ENCODE measurements around the gene CTDSPL.

Gene CTDSPL

DNA sequence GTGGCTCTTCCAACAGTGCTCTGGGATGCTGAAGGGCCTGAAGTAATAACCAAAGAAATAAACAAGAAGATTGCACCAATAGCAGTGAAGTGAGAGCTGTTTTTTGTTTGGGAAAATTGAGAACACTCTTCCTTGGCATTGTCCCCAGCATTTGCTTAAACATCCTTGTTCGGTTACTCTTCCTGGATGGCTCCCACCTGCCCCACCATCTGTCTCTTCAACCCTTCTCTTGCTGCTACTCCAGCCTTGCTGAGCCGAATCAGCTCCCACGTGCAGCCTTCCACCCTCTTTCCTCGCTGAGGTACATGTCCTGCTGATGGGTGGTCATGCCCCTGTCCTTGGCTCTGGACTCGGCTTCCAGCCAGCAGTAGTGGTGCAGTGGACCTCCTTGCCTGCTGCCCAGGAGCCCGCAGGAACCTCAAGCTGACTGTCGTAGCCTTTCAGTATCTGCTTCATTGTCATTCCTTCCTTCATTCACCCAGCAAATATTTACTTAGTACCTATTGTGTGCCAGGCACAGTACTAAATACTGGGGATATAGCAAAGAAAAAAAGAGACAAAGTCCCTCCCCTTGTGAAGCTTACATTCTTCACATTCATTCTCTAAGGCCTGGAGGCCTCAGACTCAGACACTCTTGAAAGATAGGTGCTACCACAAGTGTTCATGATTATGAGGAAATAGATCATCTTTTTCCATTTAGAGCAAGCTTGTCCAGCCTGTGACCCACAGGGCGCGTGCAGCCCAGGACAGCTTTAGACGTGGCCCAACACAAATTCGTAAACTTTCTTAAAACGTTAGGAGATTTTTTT is 111.8 kb downstream of the CTDSPL start:
- Histone ChIP-seq H3K27ac (ENCODE audit: extremely low read depth, low read depth, low read length) (no peak overlapping the region), H3K9me3 (ENCODE audit: control insufficient read depth, insufficient read depth, low read depth, low read length) (no peaks in the 10 kb centered on the region), H3K4me1 (ENCODE audit: control insufficient read depth, insufficient read depth, low read length) (no peaks in the 10 kb centered on the region), H3K4me3 (ENCODE audit: low read depth, low read length) (no peak overlapping the region), H3K36me3 (ENCODE audit: control insufficient read depth in 2 of 2, insufficient read depth in 1 of 2, low read length in 2 of 2) (peaks cover 0 to 17% of the 10 kb centered on the region in 2 experiments; a peak in 2 of 3 replicates)
- ChIA-PET CTCF (interaction anchor here (0.6 to 4.6 kb wide), 15 partner anchors 10 to 1027 kb away, joined by 3 to 37 read pairs (median 5); no protein-coding TSS in a partner anchor), POLR2A (no interaction called here)
- TF ChIP-seq ZNF530 (tag by site-specific recombination; IDR thresholded peaks at IDR 0.05; ENCODE audit: low read depth), result no peak
- TF ChIP-seq, protein P1, sequence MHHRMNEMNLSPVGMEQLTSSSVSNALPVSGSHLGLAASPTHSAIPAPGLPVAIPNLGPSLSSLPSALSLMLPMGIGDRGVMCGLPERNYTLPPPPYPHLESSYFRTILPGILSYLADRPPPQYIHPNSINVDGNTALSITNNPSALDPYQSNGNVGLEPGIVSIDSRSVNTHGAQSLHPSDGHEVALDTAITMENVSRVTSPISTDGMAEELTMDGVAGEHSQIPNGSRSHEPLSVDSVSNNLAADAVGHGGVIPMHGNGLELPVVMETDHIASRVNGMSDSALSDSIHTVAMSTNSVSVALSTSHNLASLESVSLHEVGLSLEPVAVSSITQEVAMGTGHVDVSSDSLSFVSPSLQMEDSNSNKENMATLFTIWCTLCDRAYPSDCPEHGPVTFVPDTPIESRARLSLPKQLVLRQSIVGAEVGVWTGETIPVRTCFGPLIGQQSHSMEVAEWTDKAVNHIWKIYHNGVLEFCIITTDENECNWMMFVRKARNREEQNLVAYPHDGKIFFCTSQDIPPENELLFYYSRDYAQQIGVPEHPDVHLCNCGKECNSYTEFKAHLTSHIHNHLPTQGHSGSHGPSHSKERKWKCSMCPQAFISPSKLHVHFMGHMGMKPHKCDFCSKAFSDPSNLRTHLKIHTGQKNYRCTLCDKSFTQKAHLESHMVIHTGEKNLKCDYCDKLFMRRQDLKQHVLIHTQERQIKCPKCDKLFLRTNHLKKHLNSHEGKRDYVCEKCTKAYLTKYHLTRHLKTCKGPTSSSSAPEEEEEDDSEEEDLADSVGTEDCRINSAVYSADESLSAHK (tag by site-specific recombination; IDR thresholded peaks at IDR 0.05), result no peak
- TF ChIP-seq ZBTB8A (tag by site-specific recombination; IDR thresholded peaks at IDR 0.05), result no peak
- no peak for TF ChIP-seq ZNF768 (tag by site-specific recombination; IDR thresholded peaks at IDR 0.05)
- no peak for TF ChIP-seq GLI4 (tag by site-specific recombination; IDR thresholded peaks at IDR 0.05)
- no peak for TF ChIP-seq ZNF600 (tag by site-specific recombination; IDR thresholded peaks at IDR 0.05)
- TF ChIP-seq, protein P2, sequence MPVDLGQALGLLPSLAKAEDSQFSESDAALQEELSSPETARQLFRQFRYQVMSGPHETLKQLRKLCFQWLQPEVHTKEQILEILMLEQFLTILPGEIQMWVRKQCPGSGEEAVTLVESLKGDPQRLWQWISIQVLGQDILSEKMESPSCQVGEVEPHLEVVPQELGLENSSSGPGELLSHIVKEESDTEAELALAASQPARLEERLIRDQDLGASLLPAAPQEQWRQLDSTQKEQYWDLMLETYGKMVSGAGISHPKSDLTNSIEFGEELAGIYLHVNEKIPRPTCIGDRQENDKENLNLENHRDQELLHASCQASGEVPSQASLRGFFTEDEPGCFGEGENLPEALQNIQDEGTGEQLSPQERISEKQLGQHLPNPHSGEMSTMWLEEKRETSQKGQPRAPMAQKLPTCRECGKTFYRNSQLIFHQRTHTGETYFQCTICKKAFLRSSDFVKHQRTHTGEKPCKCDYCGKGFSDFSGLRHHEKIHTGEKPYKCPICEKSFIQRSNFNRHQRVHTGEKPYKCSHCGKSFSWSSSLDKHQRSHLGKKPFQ (tag by site-specific recombination; IDR thresholded peaks at IDR 0.05), result no peak
- TF ChIP-seq ZNF677 (tag by site-specific recombination; IDR thresholded peaks at IDR 0.05), result no peak
- TF ChIP-seq, protein P3, sequence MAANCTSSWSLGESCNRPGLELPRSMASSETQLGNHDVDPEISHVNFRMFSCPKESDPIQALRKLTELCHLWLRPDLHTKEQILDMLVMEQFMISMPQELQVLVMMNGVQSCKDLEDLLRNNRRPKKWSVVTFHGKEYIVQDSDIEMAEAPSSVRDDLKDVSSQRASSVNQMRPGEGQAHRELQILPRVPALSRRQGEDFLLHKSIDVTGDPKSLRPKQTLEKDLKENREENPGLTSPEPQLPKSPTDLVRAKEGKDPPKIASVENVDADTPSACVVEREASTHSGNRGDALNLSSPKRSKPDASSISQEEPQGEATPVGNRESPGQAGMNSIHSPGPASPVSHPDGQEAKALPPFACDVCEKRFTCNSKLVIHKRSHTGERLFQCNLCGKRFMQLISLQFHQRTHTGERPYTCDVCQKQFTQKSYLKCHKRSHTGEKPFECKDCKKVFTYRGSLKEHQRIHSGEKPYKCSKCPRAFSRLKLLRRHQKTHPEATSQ (tag by site-specific recombination; IDR thresholded peaks at IDR 0.05), result no peak
- no peak for TF ChIP-seq ZNF76 (tag by site-specific recombination; IDR thresholded peaks at IDR 0.05; ENCODE audit: borderline replicate concordance, low read depth)
- TF ChIP-seq ZXDB (tag by site-specific recombination; IDR thresholded peaks at IDR 0.05), result no peak
- TF ChIP-seq, protein P4, sequence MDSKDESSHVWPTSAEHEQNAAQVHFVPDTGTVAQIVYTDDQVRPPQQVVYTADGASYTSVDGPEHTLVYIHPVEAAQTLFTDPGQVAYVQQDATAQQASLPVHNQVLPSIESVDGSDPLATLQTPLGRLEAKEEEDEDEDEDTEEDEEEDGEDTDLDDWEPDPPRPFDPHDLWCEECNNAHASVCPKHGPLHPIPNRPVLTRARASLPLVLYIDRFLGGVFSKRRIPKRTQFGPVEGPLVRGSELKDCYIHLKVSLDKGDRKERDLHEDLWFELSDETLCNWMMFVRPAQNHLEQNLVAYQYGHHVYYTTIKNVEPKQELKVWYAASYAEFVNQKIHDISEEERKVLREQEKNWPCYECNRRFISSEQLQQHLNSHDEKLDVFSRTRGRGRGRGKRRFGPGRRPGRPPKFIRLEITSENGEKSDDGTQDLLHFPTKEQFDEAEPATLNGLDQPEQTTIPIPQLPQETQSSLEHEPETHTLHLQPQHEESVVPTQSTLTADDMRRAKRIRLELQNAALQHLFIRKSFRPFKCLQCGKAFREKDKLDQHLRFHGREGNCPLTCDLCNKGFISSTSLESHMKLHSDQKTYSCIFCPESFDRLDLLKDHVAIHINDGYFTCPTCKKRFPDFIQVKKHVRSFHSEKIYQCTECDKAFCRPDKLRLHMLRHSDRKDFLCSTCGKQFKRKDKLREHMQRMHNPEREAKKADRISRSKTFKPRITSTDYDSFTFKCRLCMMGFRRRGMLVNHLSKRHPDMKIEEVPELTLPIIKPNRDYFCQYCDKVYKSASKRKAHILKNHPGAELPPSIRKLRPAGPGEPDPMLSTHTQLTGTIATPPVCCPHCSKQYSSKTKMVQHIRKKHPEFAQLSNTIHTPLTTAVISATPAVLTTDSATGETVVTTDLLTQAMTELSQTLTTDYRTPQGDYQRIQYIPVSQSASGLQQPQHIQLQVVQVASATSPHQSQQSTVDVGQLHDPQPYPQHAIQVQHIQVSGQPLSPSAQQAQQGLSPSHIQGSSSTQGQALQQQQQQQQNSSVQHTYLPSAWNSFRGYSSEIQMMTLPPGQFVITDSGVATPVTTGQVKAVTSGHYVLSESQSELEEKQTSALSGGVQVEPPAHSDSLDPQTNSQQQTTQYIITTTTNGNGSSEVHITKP (tag by site-specific recombination; IDR thresholded peaks at IDR 0.05), result no peak
- no peak for TF ChIP-seq ZNF24 (tag by site-specific recombination; IDR thresholded peaks at IDR 0.05)
- TF ChIP-seq, protein P5, sequence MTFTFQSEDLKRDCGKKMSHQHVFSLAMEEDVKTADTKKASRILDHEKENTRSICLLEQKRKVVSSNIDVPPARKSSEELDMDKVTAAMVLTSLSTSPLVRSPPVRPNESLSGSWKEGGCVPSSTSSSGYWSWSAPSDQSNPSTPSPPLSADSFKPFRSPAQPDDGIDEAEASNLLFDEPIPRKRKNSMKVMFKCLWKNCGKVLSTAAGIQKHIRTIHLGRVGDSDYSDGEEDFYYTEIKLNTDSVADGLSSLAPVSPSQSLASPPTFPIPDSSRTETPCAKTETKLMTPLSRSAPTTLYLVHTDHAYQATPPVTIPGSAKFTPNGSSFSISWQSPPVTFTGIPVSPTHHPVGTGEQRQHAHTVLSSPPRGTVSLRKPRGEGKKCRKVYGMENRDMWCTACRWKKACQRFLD (tag by site-specific recombination; IDR thresholded peaks at IDR 0.05), result no peak
